GM12874 (cell line): ENCODE measurements around the gene BPNT1.

Source experiments
- CTCF ChIP-seq: IDR thresholded peaks from 2 replicates; pipeline ENCODE4 v1.5.1; 2011; ENCODE audit warnings: low read depth, mild to moderate bottlenecking, control low read depth, low read length, moderate library complexity; ENCODE audit not compliant: insufficient read depth

The BPNT1 gene

GRCh38 chr1:220060876-220061275, 28.7 kb downstream of the BPNT1 start:
- TF ChIP-seq CTCF: no peak

- TF ChIP-seq CTCF: no peak
These were observed 33.2 kb downstream of the BPNT1 start for GRCh38 chr1:220056374-220056773.

- peak; percentile 70 for TF ChIP-seq CTCF
These were observed 43.3 kb downstream of the BPNT1 start, which contains the start of gene EPRS1 for GRCh38 chr1:220046052-220046930. TSS of gene EPRS1 (minus strand) at chr1:220046505. CDS start at chr1:220046388, 117 bp downstream.

GRCh38 chr1:220045356-220046051, 44.1 kb downstream of the BPNT1 start:
- no peak for TF ChIP-seq CTCF

- TF ChIP-seq CTCF: no peak
These were observed 44.8 kb downstream of the BPNT1 start for GRCh38 chr1:220044678-220045355.

- no peak for TF ChIP-seq CTCF
These were observed 45.9 kb downstream of the BPNT1 start for GRCh38 chr1:220043646-220044045.

GRCh38 chr1:220040028-220040596, 49.5 kb downstream of the BPNT1 start:
- no peak for TF ChIP-seq CTCF
